IMR-90 (cell line): ENCODE measurements around the gene CARMIL1. TPM values are rescaled to one million over a fixed set of nuclear protein-coding genes. Genes with fewer than 3 reads are reported as not detected.
A peak's percentile ranks its signal among the peaks of the same experiment; 100 is the strongest.

ENCODE experiments used
- ATAC-seq: fragments of 200-7000 bp; cut with Tn5 transposase; 2 replicates; pipeline ENCODE4 v1.9.1; 2020; ENCODE audit warnings: low read depth, mild to moderate bottlenecking, moderate library complexity
- BruUV-seq: library from RNA; stranded (reverse); fragments of 400-500 nt; replicated peaks from 2 replicates; lab custom pipeline; 2021; lab: Mats Ljungman, UMichigan
- CTCF ChIA-PET: fragments of 300-600 bp; formaldehyde crosslinking; extraction: SDS; loops from one replicate; lab custom pipeline; 2021; ENCODE audit warnings: antibody characterized with exemption; lab: Yijun Ruan, JAX
- POLR2A ChIA-PET: fragments of 300-600 bp; sonication (Branson Sonifier 250); formaldehyde crosslinking; loops from one replicate; lab custom pipeline; 2022; ENCODE audit warnings: antibody characterized with exemption; ENCODE audit not compliant: unreplicated experiment; lab: Charles Lee
- DNase-seq: peaks from one replicate; pipeline ENCODE4 v3.0.0; 2013
- H2AFZ ChIP-seq: replicated peaks from 2 replicates; pipeline ENCODE3; 2013; ENCODE audit warnings: low read length, mild to moderate bottlenecking; ENCODE audit not compliant: poor library complexity
- H2AK5ac ChIP-seq: 2 replicates; pipeline ENCODE4 v1.6.1; 2013; ENCODE audit warnings: low read depth, low read length, inconsistent platforms
- H2AK9ac ChIP-seq: replicated peaks from 2 replicates; pipeline ENCODE3; 2013; ENCODE audit warnings: mild to moderate bottlenecking, low read depth, low read length, moderate library complexity; ENCODE audit not compliant: poor library complexity
- H2BK120ac ChIP-seq: 2 replicates; pipeline ENCODE4 v1.6.1; 2013; ENCODE audit warnings: low read depth, low read length, inconsistent platforms
- H2BK15ac ChIP-seq: 3 replicates; pipeline ENCODE4 v1.6.1; 2013; ENCODE audit warnings: low read depth, low read length, inconsistent platforms
- H2BK20ac ChIP-seq: 2 replicates; pipeline ENCODE4 v1.6.1; 2013; ENCODE audit warnings: low read depth, mild to moderate bottlenecking, inconsistent platforms, low read length, moderate library complexity
- H2BK5ac ChIP-seq: 2 replicates; pipeline ENCODE4 v1.6.1; 2013; ENCODE audit warnings: mild to moderate bottlenecking, low read depth, low read length, inconsistent platforms; ENCODE audit not compliant: poor library complexity, severe bottlenecking
- H3K14ac ChIP-seq: replicated peaks from 2 replicates; pipeline ENCODE4 v1.6.1; 2013; ENCODE audit warnings: low read depth, low read length, inconsistent platforms
- H3K18ac ChIP-seq: 2 replicates; pipeline ENCODE4 v1.6.1; 2013; ENCODE audit warnings: low read depth, low read length, control low read depth
- H3K23ac ChIP-seq: 2 replicates; pipeline ENCODE4 v1.6.1; 2013; ENCODE audit warnings: low read depth, low read length, inconsistent platforms
- H3K27ac ChIP-seq: 2 replicates; pipeline ENCODE4 v1.5.1; 2013; ENCODE audit warnings: mild to moderate bottlenecking, control low read depth, low read length; ENCODE audit not compliant: insufficient read depth
- H3K27me3 ChIP-seq: 2 replicates; pipeline ENCODE4 v1.6.1; 2013; ENCODE audit warnings: low read length; ENCODE audit not compliant: control insufficient read depth, insufficient read depth
- H3K36me3 ChIP-seq: 2 replicates; pipeline ENCODE4 v1.6.1; 2013; ENCODE audit warnings: low read length, mixed read lengths; ENCODE audit not compliant: control insufficient read depth, insufficient read depth
- H3K4ac ChIP-seq: 2 replicates; pipeline ENCODE4 v1.6.1; 2013; ENCODE audit warnings: low read depth, low read length, inconsistent platforms
- H3K4me1 ChIP-seq: 2 replicates; pipeline ENCODE4 v1.6.1; 2013; ENCODE audit warnings: low read length, mixed read lengths; ENCODE audit not compliant: control insufficient read depth, insufficient read depth
- H3K4me2 ChIP-seq: 2 replicates; pipeline ENCODE4 v1.6.1; 2013; ENCODE audit warnings: low read depth, mild to moderate bottlenecking, control low read depth, low read length, moderate library complexity
- H3K4me3 ChIP-seq: 2 replicates; pipeline ENCODE4 v1.5.1; 2013; ENCODE audit warnings: low read depth, mild to moderate bottlenecking, control low read depth, low read length, moderate library complexity; ENCODE audit not compliant: insufficient read depth
- H3K56ac ChIP-seq: 2 replicates; pipeline ENCODE4 v1.6.1; 2013; ENCODE audit warnings: low read length, inconsistent platforms; ENCODE audit not compliant: insufficient read depth; ENCODE audit errors: extremely low read depth
- H3K79me1 ChIP-seq, 2 experiments: 2 replicates each; pipeline ENCODE4 v1.6.1; 2013; ENCODE audit warnings: low read length in 2 of 2, inconsistent platforms in 1 of 2, low read depth in 1 of 2
- H3K9ac ChIP-seq: 2 replicates; pipeline ENCODE4 v1.6.1; 2013; ENCODE audit warnings: low read depth, low read length, control low read depth
- H3K9me1 ChIP-seq: 2 replicates; pipeline ENCODE4 v1.6.1; 2013; ENCODE audit warnings: low read length, inconsistent platforms; ENCODE audit not compliant: insufficient read depth
- H3K9me3 ChIP-seq: 2 replicates; pipeline ENCODE4 v1.6.1; 2013; ENCODE audit warnings: low read length; ENCODE audit not compliant: control insufficient read depth, insufficient read depth
- H4K20me1 ChIP-seq: 2 replicates; pipeline ENCODE4 v1.6.1; 2013; ENCODE audit warnings: low read length, inconsistent platforms; ENCODE audit not compliant: insufficient read depth
- H4K5ac ChIP-seq: 2 replicates; pipeline ENCODE4 v1.6.1; 2013; ENCODE audit warnings: mild to moderate bottlenecking, low read depth, low read length, control low read depth
- H4K8ac ChIP-seq, 2 experiments: 2 replicates each; pipeline ENCODE4 v1.6.1; 2013; ENCODE audit warnings: low read depth in 2 of 2, low read length in 2 of 2, control low read depth in 1 of 2, inconsistent platforms in 1 of 2
- H4K91ac ChIP-seq: 2 replicates; pipeline ENCODE4 v1.6.1; 2013; ENCODE audit warnings: low read depth, low read length, inconsistent platforms; ENCODE audit not compliant: insufficient read depth
- BHLHE40 ChIP-seq: fragments of 150-350 bp; IDR thresholded peaks from 2 replicates; pipeline ENCODE4 v1.6.1; 2016; ENCODE audit warnings: mild to moderate bottlenecking, low read depth, low read length
- FOS ChIP-seq: fragments of 150-350 bp; IDR thresholded peaks from 2 replicates; pipeline ENCODE4 v1.6.1; 2016; ENCODE audit warnings: low read depth, low read length
- USF2 ChIP-seq: fragments of 150-350 bp; IDR thresholded peaks from 2 replicates; pipeline ENCODE4 v1.6.1; 2017; ENCODE audit warnings: mild to moderate bottlenecking, antibody characterized with exemption, low read length, low read depth
- dilution Hi-C: fragments of 300-500 bp; cut with HindIII; formaldehyde crosslinking; loops from one replicate; pipeline ENCODE4 v1.14.3; 2018; ENCODE audit warnings: low sequenced_read_pairs; ENCODE audit not compliant: unreplicated experiment
- in situ Hi-C: fragments of 300-500 bp; cut with MboI; formaldehyde crosslinking; loops from 3 replicates; pipeline ENCODE4 v1.14.3; 2019; ENCODE audit warnings: low sequenced_read_pairs, inconsistent platforms, mixed read lengths
- intact Hi-C: fragments of 100-400 bp; cut with micrococcal nuclease; formaldehyde crosslinking; loops from 2 replicates; pipeline ENCODE4 v1.10.0; 2022
- polyA plus RNA-seq, 3 experiments: library from polyadenylated mRNA; depleted of rRNA; stranded (reverse); fragments of >200 nt; gene quantifications; 2 replicates each; pipeline ENCODE4 v1.2.3, GENCODE V29; 2012; ENCODE audit warnings: low replicate concordance in 1 of 3
- total RNA-seq: library from RNA; depleted of rRNA; stranded (reverse); fragments of >200 nt; gene quantifications from 2 replicates; pipeline ENCODE4 v1.2.3, GENCODE V29; 2012

Gene CARMIL1
- total and polyA plus RNA-seq, 2 of the 4 experiments (the other 2 are of a cell fraction), result 1.3 to 2.9 TPM

- H3K4me2 ChIP-seq, result no peak overlapping the region
Observed at GRCh38 chr6:25660512-25660911, 381.3 kb downstream of the CARMIL1 start.

More at GRCh38 chr6:25660512-25660911, 381.3 kb downstream of the CARMIL1 start:
- H2BK120ac ChIP-seq, result no peak overlapping the region
- in situ Hi-C loops, result no loop called here
- TF ChIP-seq FOS (0 out of 2 replicates have a peak, but pooled peaks have one; percentile 8), USF2 (no peak), BHLHE40 (0 out of 2 replicates have a peak, but pooled peaks have one; percentile 31)
- no peak overlapping the region for H3K9ac ChIP-seq
- H4K91ac ChIP-seq, result no peak overlapping the region
- H3K4me1 ChIP-seq, result no peaks in the 10 kb centered on the region
- no TSS peak for BruUV-seq
- H3K18ac ChIP-seq, result no peak overlapping the region
- H3K27ac ChIP-seq, result no peak overlapping the region
- POLR2A ChIA-PET, result no interaction called here
- no peak overlapping the region for H3K4ac ChIP-seq
- ATAC-seq, result peak; percentile 54
- H2AFZ ChIP-seq, result no peak overlapping the region
- intact Hi-C loops, result no loop called here
- no peaks in the 10 kb centered on the region for H3K36me3 ChIP-seq
- no peak overlapping the region for H2BK20ac ChIP-seq
- no peak overlapping the region for H3K23ac ChIP-seq
- H4K5ac ChIP-seq, result no peak overlapping the region
- H2AK5ac ChIP-seq, result no peak overlapping the region
- dilution Hi-C loops, result no loop called here
- H3K56ac ChIP-seq, result no peak overlapping the region
- no peak overlapping the region for H2BK15ac ChIP-seq
- CTCF ChIA-PET, result no interaction called here
- H3K9me1 ChIP-seq, result no peaks in the 10 kb centered on the region
- no peak overlapping the region for H4K8ac ChIP-seq
- no peak overlapping the region for H2AK9ac ChIP-seq
- no peak overlapping the region for H2BK5ac ChIP-seq
- H3K4me3 ChIP-seq, result no peak overlapping the region
- H4K20me1 ChIP-seq, result no peaks in the 10 kb centered on the region
- DNase-seq, result peak; percentile 54
- no peaks in the 10 kb centered on the region for H3K79me1 ChIP-seq
- H3K9me3 ChIP-seq, result no peaks in the 10 kb centered on the region
- H3K14ac ChIP-seq, result no peak overlapping the region
- no peaks in the 10 kb centered on the region for H3K27me3 ChIP-seq
